HEK293 (cell line): ENCODE results near the gene GAL3ST1.

Experiments used
- CTCF ChIA-PET: fragments of 350-600 bp; formaldehyde crosslinking; extraction: SDS; loops from one replicate; lab custom pipeline; 2021; ENCODE audit warnings: antibody characterized with exemption; lab: Yijun Ruan, JAX
- POLR2A ChIA-PET: fragments of 300-600 bp; formaldehyde crosslinking; extraction: SDS; loops from one replicate; lab custom pipeline; 2020; ENCODE audit warnings: antibody characterized with exemption, inconsistent platforms; lab: Yijun Ruan, JAX
- H3K27ac ChIP-seq: fragments of 200-500 bp; sonication (Bioruptor generic); 2 replicates; pipeline ENCODE4 v1.5.1; 2014; ENCODE audit warnings: low read depth, low read length, control low read depth, inconsistent platforms; ENCODE audit errors: extremely low read depth
- H3K36me3 ChIP-seq, 2 experiments: fragments of 200-500 bp in 1 of 2; sonication (Bioruptor generic) in 1 of 2; 1 replicate in 1 of 2; 2 replicates in 1 of 2; pipeline ENCODE4 v1.5.1; 2014 to 2017; ENCODE audit warnings: inconsistent platforms in 2 of 2, low read length in 2 of 2; ENCODE audit not compliant: control insufficient read depth in 2 of 2, insufficient read depth in 1 of 2
- H3K4me1 ChIP-seq: fragments of 200-500 bp; sonication (Bioruptor generic); 2 replicates; pipeline ENCODE4 v1.5.1; 2014; ENCODE audit warnings: mild to moderate bottlenecking, low read length, inconsistent platforms; ENCODE audit not compliant: control insufficient read depth, insufficient read depth
- H3K4me3 ChIP-seq: 2 replicates; pipeline ENCODE4 v1.5.1; 2011; ENCODE audit warnings: low read depth, mild to moderate bottlenecking, control low read depth, low read length, moderate library complexity
- H3K9me3 ChIP-seq: fragments of 200-500 bp; sonication (Bioruptor generic); 2 replicates; pipeline ENCODE4 v1.5.1; 2014; ENCODE audit warnings: low read depth, low read length, inconsistent platforms; ENCODE audit not compliant: control insufficient read depth, insufficient read depth
- CTCF ChIP-seq: fragments of 450-650 bp; formaldehyde crosslinking; IDR thresholded peaks from 2 replicates; pipeline ENCODE4 v1.5.1; 2016; ENCODE audit warnings: missing biosample characterization, missing genetic modification characterization
- KLF1 ChIP-seq: fragments of 450-650 bp; formaldehyde crosslinking; IDR thresholded peaks from 2 replicates; pipeline ENCODE4 v1.5.1; 2016; ENCODE audit warnings: missing biosample characterization, missing genetic modification characterization
- KLF17 ChIP-seq: fragments of 450-650 bp; formaldehyde crosslinking; IDR thresholded peaks from 2 replicates; pipeline ENCODE4 v1.5.1; 2016; ENCODE audit warnings: missing biosample characterization, missing genetic modification characterization
- REPIN1 ChIP-seq: fragments of 450-650 bp; formaldehyde crosslinking; IDR thresholded peaks from 2 replicates; pipeline ENCODE4 v1.5.1; 2017; ENCODE audit warnings: missing biosample characterization, missing genetic modification characterization, low read depth
- SALL2 ChIP-seq: fragments of 450-650 bp; formaldehyde crosslinking; IDR thresholded peaks from 2 replicates; pipeline ENCODE4 v1.5.0; 2017; ENCODE audit warnings: missing biosample characterization, mild to moderate bottlenecking, missing genetic modification characterization, borderline replicate concordance
- TSHZ1 ChIP-seq: fragments of 450-650 bp; formaldehyde crosslinking; IDR thresholded peaks from 2 replicates; pipeline ENCODE4 v1.5.1; 2016; ENCODE audit warnings: missing biosample characterization, missing genetic modification characterization, borderline replicate concordance
- ZBTB20 ChIP-seq: fragments of 450-650 bp; formaldehyde crosslinking; IDR thresholded peaks from 2 replicates; pipeline ENCODE4 v1.5.1; 2016; ENCODE audit warnings: missing biosample characterization, missing genetic modification characterization
- ZNF146 ChIP-seq: fragments of 450-650 bp; formaldehyde crosslinking; IDR thresholded peaks from 2 replicates; pipeline ENCODE4 v1.5.1; 2016; ENCODE audit warnings: missing biosample characterization, missing genetic modification characterization
- ZNF169 ChIP-seq: fragments of 450-650 bp; formaldehyde crosslinking; IDR thresholded peaks from 2 replicates; pipeline ENCODE4 v1.5.1; 2016; ENCODE audit warnings: missing biosample characterization, missing genetic modification characterization
- ZNF175 ChIP-seq: fragments of 450-650 bp; formaldehyde crosslinking; IDR thresholded peaks from 2 replicates; pipeline ENCODE4 v1.5.1; 2016; ENCODE audit warnings: missing biosample characterization, missing genetic modification characterization
- ZNF202 ChIP-seq: fragments of 450-650 bp; formaldehyde crosslinking; IDR thresholded peaks from 2 replicates; pipeline ENCODE4 v1.5.1; 2016; ENCODE audit warnings: missing biosample characterization, missing genetic modification characterization, borderline replicate concordance
- ZNF248 ChIP-seq: fragments of 450-650 bp; formaldehyde crosslinking; IDR thresholded peaks from 2 replicates; pipeline ENCODE4 v1.5.1; 2017; ENCODE audit warnings: missing biosample characterization, missing genetic modification characterization
- ZNF280C ChIP-seq: fragments of 450-650 bp; formaldehyde crosslinking; IDR thresholded peaks from 2 replicates; pipeline ENCODE4 v1.5.1; 2016; ENCODE audit warnings: missing biosample characterization, missing genetic modification characterization
- ZNF324 ChIP-seq: fragments of 450-650 bp; formaldehyde crosslinking; IDR thresholded peaks from 2 replicates; pipeline ENCODE4 v1.5.1; 2016; ENCODE audit warnings: missing biosample characterization, missing genetic modification characterization
- ZNF354C ChIP-seq: fragments of 450-650 bp; formaldehyde crosslinking; IDR thresholded peaks from 2 replicates; pipeline ENCODE4 v1.5.1; 2016; ENCODE audit warnings: missing biosample characterization, missing genetic modification characterization, low read depth, borderline replicate concordance
- ZNF768 ChIP-seq: fragments of 450-650 bp; formaldehyde crosslinking; IDR thresholded peaks from 2 replicates; pipeline ENCODE4 v1.5.1; 2018; ENCODE audit warnings: missing biosample characterization, mild to moderate bottlenecking, missing genetic modification characterization
- ZNF776 ChIP-seq: fragments of 450-650 bp; formaldehyde crosslinking; IDR thresholded peaks from 2 replicates; pipeline ENCODE4 v1.5.0; 2017; ENCODE audit warnings: missing biosample characterization, missing genetic modification characterization, borderline replicate concordance
- TF ChIP-seq, protein P1 (sequence below): fragments of 450-650 bp; formaldehyde crosslinking; IDR thresholded peaks from 2 replicates; pipeline ENCODE4; 2016; ENCODE audit warnings: missing biosample characterization, missing genetic modification characterization

GAL3ST1 gene

DNA sequence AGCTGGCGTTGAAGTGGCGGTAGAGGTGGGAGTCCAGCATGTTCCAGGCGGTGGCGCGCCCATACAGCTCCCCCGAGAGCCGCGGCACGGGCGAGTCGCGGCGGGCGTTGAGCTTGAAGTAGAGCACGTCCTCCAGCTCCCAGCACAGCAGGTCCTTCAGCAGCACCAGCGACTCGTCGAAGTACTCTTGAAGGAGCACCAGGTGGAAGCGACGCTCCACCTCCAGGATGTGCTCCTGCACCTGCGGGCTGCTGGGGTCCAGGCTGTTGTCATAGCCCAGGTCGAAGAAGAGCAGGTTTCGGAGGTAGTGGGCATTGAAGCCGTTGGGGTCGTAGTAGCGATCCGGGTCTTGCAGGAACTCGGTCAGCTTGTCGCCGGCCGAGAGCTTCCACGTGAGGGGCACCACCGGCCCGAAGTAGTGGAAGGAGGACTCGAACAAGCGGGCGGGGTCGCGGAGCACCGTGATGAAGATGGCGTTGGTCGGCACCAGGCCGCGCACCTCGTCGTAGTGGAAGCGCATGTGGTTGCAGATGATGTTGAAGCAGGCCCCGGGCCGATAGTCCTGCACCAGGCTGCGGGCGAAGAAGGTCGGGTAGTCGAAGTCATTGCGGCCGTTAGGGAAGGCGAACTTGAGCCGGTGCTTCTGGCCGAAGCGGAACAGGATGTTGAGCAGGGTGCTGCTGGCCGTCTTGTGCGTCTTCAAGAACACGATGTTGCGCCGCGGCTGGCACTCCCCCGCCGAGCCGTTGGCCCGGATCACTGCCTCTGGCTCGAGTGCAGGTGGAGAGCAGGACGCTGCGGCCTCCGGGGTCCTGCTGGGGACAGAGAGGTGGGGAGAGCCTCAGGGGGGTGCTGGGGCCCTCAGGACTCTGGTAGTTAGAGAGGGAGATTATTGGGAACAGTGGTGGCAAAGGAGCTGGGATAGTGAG lies 18.9 kb downstream of the GAL3ST1 start:
- CTCF ChIA-PET: interaction anchor here (0.9 to 1.5 kb wide), 4 partner anchors 20 to 199 kb away, joined by 3 to 4 read pairs (median 4); no protein-coding TSS in a partner anchor
- POLR2A ChIA-PET: no interaction called here
- Histone ChIP-seq H3K27ac (no peak overlapping the region), H3K4me1 (no peaks in the 10 kb centered on the region), H3K9me3 (no peaks in the 10 kb centered on the region), H3K4me3 (no peak overlapping the region), H3K36me3 (no peaks in the 10 kb centered on the region)
- TF ChIP-seq TSHZ1 (no peak), CTCF (tag by site-specific recombination) (peak; percentile 34; the same call in 1 of the 2 replicates), ZNF776 (tag by site-specific recombination) (no peak), ZNF175 (tag by site-specific recombination) (no peak)
- TF ChIP-seq, all 188 proteins: peak for 1

- Histone ChIP-seq H3K36me3 (no peaks in the 10 kb centered on the region), H3K27ac (no peak overlapping the region), H3K4me3 (no peak overlapping the region), H3K9me3 (no peaks in the 10 kb centered on the region), H3K4me1 (no peaks in the 10 kb centered on the region)
- POLR2A ChIA-PET: no interaction called here
- no peak for TF ChIP-seq ZNF146 (tag by site-specific recombination)
- peak; percentile 35; the same call in 1 of the 2 replicates for TF ChIP-seq ZNF768 (tag by site-specific recombination)
- TF ChIP-seq REPIN1 (tag by site-specific recombination): no peak
- no peak for TF ChIP-seq ZNF202 (tag by site-specific recombination)
- TF ChIP-seq ZNF169 (tag by site-specific recombination): no peak
- TF ChIP-seq, protein P1, sequence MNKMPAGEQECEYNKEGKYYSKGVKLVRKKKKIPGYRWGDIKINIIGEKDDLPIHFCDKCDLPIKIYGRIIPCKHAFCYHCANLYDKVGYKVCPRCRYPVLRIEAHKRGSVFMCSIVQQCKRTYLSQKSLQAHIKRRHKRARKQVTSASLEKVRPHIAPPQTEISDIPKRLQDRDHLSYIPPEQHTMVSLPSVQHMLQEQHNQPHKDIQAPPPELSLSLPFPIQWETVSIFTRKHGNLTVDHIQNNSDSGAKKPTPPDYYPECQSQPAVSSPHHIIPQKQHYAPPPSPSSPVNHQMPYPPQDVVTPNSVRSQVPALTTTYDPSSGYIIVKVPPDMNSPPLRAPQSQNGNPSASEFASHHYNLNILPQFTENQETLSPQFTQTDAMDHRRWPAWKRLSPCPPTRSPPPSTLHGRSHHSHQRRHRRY (tag by site-specific recombination): no peak
- no peak for TF ChIP-seq ZNF354C (tag by site-specific recombination)
- peak; percentile 84 for TF ChIP-seq KLF1
- no peak for TF ChIP-seq ZBTB20 (tag by site-specific recombination)
- TF ChIP-seq SALL2 (tag by site-specific recombination): no peak
- no peak for TF ChIP-seq ZNF324 (tag by site-specific recombination)
- TF ChIP-seq KLF17: 0 out of 2 replicates have a peak, but pooled peaks have one; percentile 27
- TF ChIP-seq ZNF280C (tag by site-specific recombination): no peak
- TF ChIP-seq ZNF248: no peak
- CTCF ChIA-PET: no interaction called here
Observed at GRCh38 chr22:30553971-30554370, 20.5 kb downstream of the GAL3ST1 start.
